Loucy (cell line): ENCODE results near the gene ECM2.

Experiments
- H2AFZ ChIP-seq: fragments of 200-600 bp; sonication (generic); 2 replicates; pipeline ENCODE4 v1.6.0; 2016; ENCODE audit warnings: antibody characterized with exemption, mild to moderate bottlenecking, low read length, moderate library complexity
- H3F3A ChIP-seq: fragments of 200-600 bp; 2 replicates; pipeline ENCODE4 v1.6.0; 2016; ENCODE audit warnings: antibody characterized with exemption, low read depth, mild to moderate bottlenecking
- H3K27me3 ChIP-seq: fragments of 200-600 bp; sonication (generic); 2 replicates; pipeline ENCODE4 v1.6.1; 2014; ENCODE audit warnings: low read length, mild to moderate bottlenecking; ENCODE audit not compliant: insufficient read depth, poor library complexity, severe bottlenecking
- H3K36me3 ChIP-seq: fragments of 200-600 bp; sonication (generic); 2 replicates; pipeline ENCODE4 v1.6.1; 2016; ENCODE audit warnings: low read length; ENCODE audit not compliant: insufficient read depth
- H3K4me1 ChIP-seq: fragments of 200-600 bp; sonication (generic); 2 replicates; pipeline ENCODE4 v1.5.1; 2014; ENCODE audit warnings: low read length, mild to moderate bottlenecking; ENCODE audit not compliant: insufficient read depth, poor library complexity, severe bottlenecking
- H3K4me2 ChIP-seq: fragments of 200-600 bp; sonication (generic); 2 replicates; pipeline ENCODE4 v1.6.0; 2014; ENCODE audit warnings: antibody characterized with exemption, low read length, low read depth, mild to moderate bottlenecking; ENCODE audit not compliant: poor library complexity, severe bottlenecking
- H3K4me3 ChIP-seq: fragments of 200-600 bp; sonication (generic); 2 replicates; pipeline ENCODE4 v1.5.1; 2014; ENCODE audit warnings: low read length, mild to moderate bottlenecking, mixed read lengths; ENCODE audit not compliant: poor library complexity, severe bottlenecking
- H3K79me2 ChIP-seq: fragments of 200-600 bp; sonication (generic); 2 replicates; pipeline ENCODE4 v1.6.1; 2014; ENCODE audit warnings: low read length; ENCODE audit not compliant: insufficient read depth
- H3K9ac ChIP-seq: fragments of 200-600 bp; sonication (generic); 2 replicates; pipeline ENCODE4 v1.6.0; 2014; ENCODE audit warnings: mild to moderate bottlenecking, low read depth, low read length, moderate library complexity; ENCODE audit not compliant: poor library complexity, severe bottlenecking
- H3K9me2 ChIP-seq: fragments of 200-600 bp; sonication (generic); replicated peaks from 2 replicates; pipeline ENCODE4 v1.6.1; 2016; ENCODE audit warnings: low read depth, low read length, mixed read lengths
- H3K9me3 ChIP-seq: fragments of 200-600 bp; sonication (generic); 2 replicates; pipeline ENCODE4 v1.6.1; 2014; ENCODE audit warnings: mild to moderate bottlenecking, antibody characterized with exemption, low read length, low read depth; ENCODE audit not compliant: insufficient read depth
- H4K20me1 ChIP-seq: fragments of 200-600 bp; sonication (generic); 2 replicates; pipeline ENCODE4 v1.6.0; 2014; ENCODE audit warnings: antibody characterized with exemption, low read length, mild to moderate bottlenecking; ENCODE audit not compliant: insufficient read depth, poor library complexity, severe bottlenecking
- CTCF ChIP-seq: fragments of 200-600 bp; sonication (generic); conservative IDR thresholded peaks from 2 replicates; pipeline ENCODE4 v1.5.1; 2014; ENCODE audit warnings: mild to moderate bottlenecking, antibody characterized with exemption, low read length
- EZH2phosphoT487 ChIP-seq: fragments of 200-600 bp; IDR thresholded peaks from 2 replicates; pipeline ENCODE4 v1.6.1; 2018; ENCODE audit warnings: antibody characterized with exemption, mild to moderate bottlenecking, moderate library complexity, borderline replicate concordance

ECM2 gene

GRCh38 chr9:92446536-92446935 lies 89.3 kb downstream of the ECM2 start:
- H4K20me1 ChIP-seq, result no peaks in the 10 kb centered on the region
- no peaks in the 10 kb centered on the region for H3K4me1 ChIP-seq
- no peaks in the 10 kb centered on the region for H3K9me2 ChIP-seq
- no peaks in the 10 kb centered on the region for H3K9me3 ChIP-seq
- H3K9ac ChIP-seq, result no peak overlapping the region
- H3K36me3 ChIP-seq, result no peaks in the 10 kb centered on the region
- TF ChIP-seq EZH2phosphoT487 (no peak), CTCF (no peak)
- no peaks in the 10 kb centered on the region for H3K79me2 ChIP-seq
- H3K4me3 ChIP-seq, result no peak overlapping the region
- no peaks in the 10 kb centered on the region for H3K27me3 ChIP-seq
- H3K4me2 ChIP-seq, result no peak overlapping the region
- H2AFZ ChIP-seq, result no peak overlapping the region
- no peaks in the 10 kb centered on the region for H3F3A ChIP-seq
